ENCODE data around the gene TBPL1. TPM values are rescaled to one million over a fixed set of nuclear protein-coding genes. Genes with fewer than 3 reads are reported as not detected.

The TBPL1 gene
- total and polyA plus RNA-seq, 2 donors (not counting 1 experiment from before 2014, with no cell fraction given) = 23.3 to 29.6 TPM

GRCh38 chr6:133939778-133940667, 13.0 kb upstream of the TBPL1 start:
- Histone ChIP-seq H3K4me2 (replicated peaks; ENCODE audit: low read depth, low read length, poor library complexity, severe bottlenecking) (no peak overlapping the region), H3K9ac (ENCODE audit: low read length) (no peak overlapping the region), H3K36me3 (replicated peaks in 1 of 2; ENCODE audit: control extremely low read depth in 1 of 2, control insufficient read depth in 1 of 2, extremely low read depth in 1 of 2, insufficient read depth in 2 of 2, low read length in 1 of 2) (no peaks in the 10 kb centered on the region), H3K79me2 (ENCODE audit: control insufficient read depth, insufficient read depth, low read length) (no peaks in the 10 kb centered on the region), H4K20me1 (ENCODE audit: control insufficient read depth, insufficient read depth, low read length, poor library complexity, severe bottlenecking) (no peaks in the 10 kb centered on the region), H3K4me3 (ENCODE audit: control extremely low read depth in 1 of 5, extremely low read depth in 1 of 5, insufficient read depth in 1 of 5, low read depth in 2 of 5, low read length in 4 of 5) (no peak overlapping the region), H3K27ac (ENCODE audit: low read length in 2 of 2) (no peak overlapping the region), H3K9me3 (ENCODE audit: control extremely low read depth in 1 of 3, control insufficient read depth in 2 of 3, insufficient read depth in 1 of 3, low read length in 2 of 3) (no peaks in the 10 kb centered on the region), H3K4me1 (ENCODE audit: control insufficient read depth in 2 of 2, insufficient read depth in 2 of 2, low read length in 2 of 2) (no peaks in the 10 kb centered on the region), H2AFZ (ENCODE audit: insufficient read depth, low read depth, low read length, poor library complexity, severe bottlenecking) (no peak overlapping the region), H3K27me3 (replicated peaks in 1 of 4; ENCODE audit: control extremely low read depth in 1 of 4, control insufficient read depth in 3 of 4, insufficient read depth in 4 of 4, low read length in 3 of 4) (peaks cover 0 to 11% (median 3%) of the 10 kb centered on the region in 4 experiments)
- H3K4me3 Mint-ChIP-seq = no peak overlapping the region
- H3K9me3 Mint-ChIP-seq (ENCODE audit: insufficient read depth) = peaks cover 2% of the 10 kb centered on the region
- H3K27ac Mint-ChIP-seq = no peak overlapping the region
- no peak for ATAC-seq (ENCODE audit: low read depth)
- ChIA-PET CTCF (no interaction called here), POLR2A (no interaction called here)
- WGBS (ENCODE audit: insufficient coverage) = 100% methylated on average over 2 of the region's 8 CpGs
- TF ChIP-seq EZH2 (IDR thresholded peaks at IDR 0.05; ENCODE audit: borderline replicate concordance, insufficient read depth, low read depth, low read length, poor library complexity, severe bottlenecking) = no peak
- TF ChIP-seq CTCF (IDR thresholded peaks at IDR 0.05) = no peak
- peaks cover 19% of the 10 kb centered on the region for H3K27me3 Mint-ChIP-seq
- DNase-seq = no peak
- intact Hi-C loops (cut with micrococcal nuclease) = no loop called here
- H3K4me1 Mint-ChIP-seq = no peaks in the 10 kb centered on the region

- Histone ChIP-seq H3K4me2 (replicated peaks; ENCODE audit: low read depth, low read length, poor library complexity, severe bottlenecking) (no peak overlapping the region), H2AFZ (ENCODE audit: insufficient read depth, low read depth, low read length, poor library complexity, severe bottlenecking) (no peak overlapping the region), H3K9ac (ENCODE audit: low read length) (no peak overlapping the region), H3K4me1 (ENCODE audit: control insufficient read depth in 2 of 2, insufficient read depth in 2 of 2, low read length in 2 of 2) (no peaks in the 10 kb centered on the region), H3K79me2 (ENCODE audit: control insufficient read depth, insufficient read depth, low read length) (no peaks in the 10 kb centered on the region), H3K27me3 (replicated peaks in 1 of 4; ENCODE audit: control extremely low read depth in 1 of 4, control insufficient read depth in 3 of 4, insufficient read depth in 4 of 4, low read length in 3 of 4) (peaks cover 0 to 9% (median 1%) of the 10 kb centered on the region in 4 experiments), H4K20me1 (ENCODE audit: control insufficient read depth, insufficient read depth, low read length, poor library complexity, severe bottlenecking) (no peaks in the 10 kb centered on the region), H3K36me3 (replicated peaks in 1 of 2; ENCODE audit: control extremely low read depth in 1 of 2, control insufficient read depth in 1 of 2, extremely low read depth in 1 of 2, insufficient read depth in 2 of 2, low read length in 1 of 2) (no peaks in the 10 kb centered on the region), H3K4me3 (ENCODE audit: control extremely low read depth in 1 of 5, extremely low read depth in 1 of 5, insufficient read depth in 1 of 5, low read depth in 2 of 5, low read length in 4 of 5) (no peak overlapping the region), H3K27ac (ENCODE audit: low read length in 2 of 2) (no peak overlapping the region), H3K9me3 (ENCODE audit: control extremely low read depth in 1 of 3, control insufficient read depth in 2 of 3, insufficient read depth in 1 of 3, low read length in 2 of 3) (no peaks in the 10 kb centered on the region)
- no peak for ATAC-seq (ENCODE audit: low read depth)
- Mint-ChIP-seq H3K4me3 (no peak overlapping the region), H3K9me3 (ENCODE audit: insufficient read depth) (no peaks in the 10 kb centered on the region), H3K4me1 (no peaks in the 10 kb centered on the region), H3K27ac (no peak overlapping the region), H3K27me3 (peaks cover 14% of the 10 kb centered on the region)
- intact Hi-C loops (cut with micrococcal nuclease) = no loop called here
- 100% methylated on average over 1 of the region's 3 CpGs for WGBS (ENCODE audit: insufficient coverage)
- ChIA-PET POLR2A (no interaction called here), CTCF (interaction anchor here (0.8 to 2.8 kb wide), 4 partner anchors 21 to 1567 kb away, joined by 3 to 15 read pairs (median 3); no protein-coding TSS in a partner anchor)
- DNase-seq = no peak
- no peak for TF ChIP-seq CTCF (IDR thresholded peaks at IDR 0.05)
- no peak for TF ChIP-seq EZH2 (IDR thresholded peaks at IDR 0.05; ENCODE audit: borderline replicate concordance, insufficient read depth, low read depth, low read length, poor library complexity, severe bottlenecking)
Measured at GRCh38 chr6:133945158-133945557, 7.9 kb upstream of the TBPL1 start.

Data from B cell (primary cell).